ENCODE data around the gene FRMPD2.

DNA sequence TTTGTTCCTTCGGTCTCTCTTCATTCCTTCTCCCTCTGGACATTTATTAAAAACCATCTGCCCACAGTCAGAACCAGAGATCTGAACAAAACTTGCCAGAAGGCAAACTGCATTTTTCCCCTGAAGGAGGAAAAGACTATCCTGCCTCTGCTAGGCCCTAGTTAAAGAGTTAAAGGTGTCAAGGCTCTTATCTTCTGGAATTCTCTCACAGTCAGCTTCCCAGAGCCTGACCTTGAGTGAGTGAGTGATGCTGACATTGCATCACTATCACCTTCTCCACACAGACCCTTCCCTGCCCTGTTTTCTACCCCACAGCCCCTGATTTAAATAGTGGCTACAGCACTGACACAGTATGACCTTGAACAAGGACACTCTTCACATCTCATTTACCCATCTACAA lies 16.4 kb downstream of the FRMPD2 start:
- no peak for TF ChIP-seq EP300 (IDR thresholded peaks at IDR 0.05; ENCODE audit: borderline replicate concordance in 1 of 2, low read depth in 1 of 2, low read length in 1 of 2)
- TF ChIP-seq, protein P1, sequence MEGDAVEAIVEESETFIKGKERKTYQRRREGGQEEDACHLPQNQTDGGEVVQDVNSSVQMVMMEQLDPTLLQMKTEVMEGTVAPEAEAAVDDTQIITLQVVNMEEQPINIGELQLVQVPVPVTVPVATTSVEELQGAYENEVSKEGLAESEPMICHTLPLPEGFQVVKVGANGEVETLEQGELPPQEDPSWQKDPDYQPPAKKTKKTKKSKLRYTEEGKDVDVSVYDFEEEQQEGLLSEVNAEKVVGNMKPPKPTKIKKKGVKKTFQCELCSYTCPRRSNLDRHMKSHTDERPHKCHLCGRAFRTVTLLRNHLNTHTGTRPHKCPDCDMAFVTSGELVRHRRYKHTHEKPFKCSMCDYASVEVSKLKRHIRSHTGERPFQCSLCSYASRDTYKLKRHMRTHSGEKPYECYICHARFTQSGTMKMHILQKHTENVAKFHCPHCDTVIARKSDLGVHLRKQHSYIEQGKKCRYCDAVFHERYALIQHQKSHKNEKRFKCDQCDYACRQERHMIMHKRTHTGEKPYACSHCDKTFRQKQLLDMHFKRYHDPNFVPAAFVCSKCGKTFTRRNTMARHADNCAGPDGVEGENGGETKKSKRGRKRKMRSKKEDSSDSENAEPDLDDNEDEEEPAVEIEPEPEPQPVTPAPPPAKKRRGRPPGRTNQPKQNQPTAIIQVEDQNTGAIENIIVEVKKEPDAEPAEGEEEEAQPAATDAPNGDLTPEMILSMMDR (IDR thresholded peaks at IDR 0.05), result no peak
- TF ChIP-seq, protein P2, sequence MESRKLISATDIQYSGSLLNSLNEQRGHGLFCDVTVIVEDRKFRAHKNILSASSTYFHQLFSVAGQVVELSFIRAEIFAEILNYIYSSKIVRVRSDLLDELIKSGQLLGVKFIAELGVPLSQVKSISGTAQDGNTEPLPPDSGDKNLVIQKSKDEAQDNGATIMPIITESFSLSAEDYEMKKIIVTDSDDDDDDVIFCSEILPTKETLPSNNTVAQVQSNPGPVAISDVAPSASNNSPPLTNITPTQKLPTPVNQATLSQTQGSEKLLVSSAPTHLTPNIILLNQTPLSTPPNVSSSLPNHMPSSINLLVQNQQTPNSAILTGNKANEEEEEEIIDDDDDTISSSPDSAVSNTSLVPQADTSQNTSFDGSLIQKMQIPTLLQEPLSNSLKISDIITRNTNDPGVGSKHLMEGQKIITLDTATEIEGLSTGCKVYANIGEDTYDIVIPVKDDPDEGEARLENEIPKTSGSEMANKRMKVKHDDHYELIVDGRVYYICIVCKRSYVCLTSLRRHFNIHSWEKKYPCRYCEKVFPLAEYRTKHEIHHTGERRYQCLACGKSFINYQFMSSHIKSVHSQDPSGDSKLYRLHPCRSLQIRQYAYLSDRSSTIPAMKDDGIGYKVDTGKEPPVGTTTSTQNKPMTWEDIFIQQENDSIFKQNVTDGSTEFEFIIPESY (IDR thresholded peaks at IDR 0.05; ENCODE audit: borderline replicate concordance, low read depth), result no peak
- TF ChIP-seq YY1 (IDR thresholded peaks at IDR 0.05; ENCODE audit: low read depth), result no peak
